HepG2 (cell line): ENCODE data around the gene ORM1. TPM values are rescaled to one million over a fixed set of nuclear protein-coding genes. Genes with fewer than 3 reads are reported as not detected.

ENCODE experiments used
- ATAC-seq: fragments of 200-7000 bp; cut with Tn5 transposase; 3 replicates; pipeline ENCODE4 v1.9.1; 2020; ENCODE audit warnings: mild to moderate bottlenecking, moderate library complexity
- BruUV-seq: library from RNA; stranded (reverse); fragments of 400-500 nt; replicated peaks from 2 replicates; lab custom pipeline; 2021; lab: Mats Ljungman, UMichigan
- CTCF ChIA-PET: fragments of 300-600 bp; formaldehyde crosslinking; extraction: SDS; loops from one replicate; lab custom pipeline; 2021; ENCODE audit warnings: low total read pairs, inconsistent platforms, low intra/inter-chr PET ratio; lab: Yijun Ruan, JAX
- POLR2A ChIA-PET: fragments of 350-600 bp; sonication (Branson Sonifier 250); formaldehyde crosslinking; loops from one replicate; lab custom pipeline; 2020; ENCODE audit warnings: antibody characterized with exemption, inconsistent platforms; lab: Yijun Ruan, JAX
- DNase-seq: peaks from one replicate; pipeline ENCODE4 v3.0.0-alpha.2; 2015; ENCODE audit warnings: low spot score
- FAIRE-seq: peaks from 3 replicates; lab custom pipeline; 2011; peaks lifted over from hg19 to GRCh38; lab: Jason Lieb, UNC
- H2AFZ ChIP-seq: one replicate; pipeline ENCODE4 v1.6.1; 2011; ENCODE audit warnings: low read length, inconsistent platforms
- H3K27ac ChIP-seq: fragments of 300-600 bp; 3 replicates; pipeline ENCODE4 v1.8.0; 2011; ENCODE audit warnings: mixed run types, mild to moderate bottlenecking, mixed read lengths, low read length, inconsistent platforms; ENCODE audit not compliant: insufficient read depth; ENCODE audit errors: extremely low read length
- H3K27me3 ChIP-seq, 2 experiments: fragments of 200-600 bp in 1 of 2; 2 replicates in 1 of 2; 3 replicates in 1 of 2; pipeline versions ENCODE4 v1.6.0 to v1.8.0; 2011; ENCODE audit warnings: low read length in 2 of 2, mild to moderate bottlenecking in 2 of 2, moderate library complexity in 2 of 2, inconsistent platforms in 1 of 2; ENCODE audit not compliant: insufficient read depth in 2 of 2, control insufficient read depth in 1 of 2
- H3K36me3 ChIP-seq, 2 experiments: fragments of 200-600 bp in 1 of 2; replicated peaks in 1 of 2; 2 replicates in 1 of 2; 3 replicates in 1 of 2; pipeline versions ENCODE4 v1.5.1 to v1.8.0; 2011; ENCODE audit warnings: low read length in 2 of 2, inconsistent platforms in 1 of 2; ENCODE audit not compliant: insufficient read depth in 2 of 2, control insufficient read depth in 1 of 2
- H3K4me1 ChIP-seq: 2 replicates; pipeline ENCODE4 v1.5.1; 2012; ENCODE audit warnings: low read length, inconsistent platforms; ENCODE audit not compliant: insufficient read depth
- H3K4me2 ChIP-seq: 2 replicates; pipeline ENCODE4 v1.6.0; 2011; ENCODE audit warnings: low read depth, low read length, inconsistent platforms
- H3K4me3 ChIP-seq, 3 experiments: fragments of 200-600 bp in 1 of 3; sonication (generic), shearing (Covaris generic) in 1 of 3; replicated peaks in 1 of 3; 2 replicates each; pipeline ENCODE4 v1.5.1; 2011 to 2016; ENCODE audit warnings: low read length in 3 of 3, inconsistent platforms in 2 of 3, low read depth in 2 of 3, mild to moderate bottlenecking in 2 of 3, control low read depth in 1 of 3, mixed read lengths in 1 of 3; ENCODE audit not compliant: insufficient read depth in 1 of 3
- H3K79me2 ChIP-seq: one replicate; pipeline ENCODE4 v1.6.1; 2011; ENCODE audit warnings: low read length, inconsistent platforms; ENCODE audit not compliant: insufficient read depth
- H3K9ac ChIP-seq: 2 replicates; pipeline ENCODE4 v1.6.0; 2011; ENCODE audit warnings: mild to moderate bottlenecking, low read depth, low read length, inconsistent platforms; ENCODE audit not compliant: insufficient read depth
- H3K9me3 ChIP-seq: 2 replicates; pipeline ENCODE4 v1.5.1; 2012; ENCODE audit warnings: mild to moderate bottlenecking, low read length
- H4K20me1 ChIP-seq: 2 replicates; pipeline ENCODE4 v1.6.0; 2011; ENCODE audit warnings: inconsistent platforms, mild to moderate bottlenecking, low read length, moderate library complexity; ENCODE audit not compliant: insufficient read depth
- ATAD3A ChIP-seq: sonication (generic); formaldehyde crosslinking; IDR thresholded peaks from 2 replicates; pipeline ENCODE4 v1.4.0; 2020; ENCODE audit warnings: missing genetic modification reagents
- ATRX ChIP-seq: sonication (generic); formaldehyde crosslinking; IDR thresholded peaks from 2 replicates; pipeline ENCODE4 v1.4.0; 2020; ENCODE audit warnings: missing genetic modification reagents, borderline replicate concordance
- CREBL2 ChIP-seq: sonication (generic); formaldehyde crosslinking; IDR thresholded peaks from 2 replicates; pipeline ENCODE4 v1.8.1; 2023; ENCODE audit warnings: missing genetic modification reagents, mild to moderate bottlenecking, borderline replicate concordance
- CSRNP2 ChIP-seq: sonication (generic); formaldehyde crosslinking; conservative IDR thresholded peaks from 2 replicates; pipeline ENCODE4 v1.8.0; 2022; ENCODE audit warnings: low read depth, missing genetic modification reagents
- DR1 ChIP-seq: sonication (generic); formaldehyde crosslinking; IDR thresholded peaks from 2 replicates; pipeline ENCODE4 v1.8.0; 2021; ENCODE audit warnings: mild to moderate bottlenecking, missing genetic modification reagents, inconsistent platforms
- EZH2 ChIP-seq: conservative IDR thresholded peaks from 2 replicates; pipeline ENCODE4 v1.6.1; 2012; ENCODE audit warnings: mild to moderate bottlenecking, low read depth, low read length, moderate library complexity
- FOXK1 ChIP-seq: sonication (generic); formaldehyde crosslinking; IDR thresholded peaks from 2 replicates; pipeline ENCODE4 v1.4.0; 2020; ENCODE audit warnings: low read depth, missing genetic modification reagents, borderline replicate concordance
- GFI1 ChIP-seq: sonication (generic); formaldehyde crosslinking; IDR thresholded peaks from 2 replicates; pipeline ENCODE4 v1.5.0; 2020; ENCODE audit warnings: missing genetic modification reagents, mild to moderate bottlenecking, borderline replicate concordance
- HOXA7 ChIP-seq: sonication (generic); formaldehyde crosslinking; IDR thresholded peaks from 2 replicates; pipeline ENCODE4 v1.8.1; 2022; ENCODE audit warnings: mild to moderate bottlenecking, missing genetic modification reagents, moderate library complexity
- MLLT10 ChIP-seq: sonication (generic); formaldehyde crosslinking; IDR thresholded peaks from 2 replicates; pipeline ENCODE4 v1.4.0; 2020; ENCODE audit warnings: missing genetic modification reagents
- NFE2L2 ChIP-seq: fragments of 150-350 bp; IDR thresholded peaks from 2 replicates; pipeline ENCODE4 v1.6.1; 2014; ENCODE audit warnings: low read length
- PHF5A ChIP-seq: IDR thresholded peaks from one replicate; pipeline ENCODE4 v1.6.1; 2018; ENCODE audit warnings: low read depth, missing genetic modification reagents; ENCODE audit not compliant: unreplicated experiment
- POLR2AphosphoS2 ChIP-seq: IDR thresholded peaks from 2 replicates; pipeline ENCODE4 v1.6.1; 2011; ENCODE audit warnings: low read depth, low read length, improper control_type of control experiment
- SCMH1 ChIP-seq: sonication (generic); formaldehyde crosslinking; IDR thresholded peaks from 2 replicates; pipeline ENCODE4 v1.9.0; 2021; ENCODE audit warnings: missing genetic modification reagents, mild to moderate bottlenecking, borderline replicate concordance
- ZFP90 ChIP-seq: sonication (generic); formaldehyde crosslinking; IDR thresholded peaks from 2 replicates; pipeline ENCODE4 v1.8.0; 2022; ENCODE audit warnings: missing genetic modification reagents, mild to moderate bottlenecking, inconsistent platforms, borderline replicate concordance
- ZNF362 ChIP-seq: sonication (generic); formaldehyde crosslinking; IDR thresholded peaks from 2 replicates; pipeline ENCODE4 v1.4.0; 2020; ENCODE audit warnings: missing genetic modification reagents, mild to moderate bottlenecking, borderline replicate concordance
- ZNF530 ChIP-seq: sonication (generic); formaldehyde crosslinking; IDR thresholded peaks from 2 replicates; pipeline ENCODE4 v1.5.0; 2020; ENCODE audit warnings: low read depth, mild to moderate bottlenecking, missing genetic modification reagents
- ZNF891 ChIP-seq: sonication (generic); formaldehyde crosslinking; IDR thresholded peaks from 2 replicates; pipeline ENCODE4 v1.5.0; 2020; ENCODE audit warnings: mild to moderate bottlenecking, missing genetic modification reagents
- WGBS: methylation state at CpG from one replicate; pipeline ENCODE4 v1.1.6; 2017; ENCODE audit warnings: low lambda C conversion rate; 5-methylcytosine and 5-hydroxymethylcytosine counted together
- in situ Hi-C: cut with HindIII; loops from 2 replicates; pipeline ENCODE4 v1.10.0; 2017; ENCODE audit warnings: low pct_unique_long_range_greater_than_20kb; ENCODE audit not compliant: extremely low pct_ligation_motif_present
- intact Hi-C: fragments of 100-400 bp; cut with micrococcal nuclease; formaldehyde crosslinking; loops from one replicate; pipeline ENCODE4 v1.10.0; 2022; ENCODE audit not compliant: unreplicated experiment
- polyA plus RNA-seq, 8 experiments: library from polyadenylated mRNA; depleted of rRNA in 3 of 8; stranded (reverse) in 7 of 8; unstranded in 1 of 8; fragments of >200 nt; fragmentation: Illumina TruSeq in 4 of 8; extraction: Trizol in 4 of 8; gene quantifications; 2 replicates each; pipeline versions ENCODE4 v1.2.1 to v1.2.3, GENCODE V29; 2011 to 2016; ENCODE audit warnings: low read depth in 4 of 8, missing spikeins in 1 of 8, mixed read lengths in 1 of 8; ENCODE audit not compliant: insufficient read depth in 1 of 8
- total RNA-seq, 5 experiments: library from RNA; depleted of rRNA; stranded (reverse); fragments of >200 nt; fragmentation: Illumina TruSeq; extraction: Trizol; gene quantifications; 2 replicates each; pipeline ENCODE4 v1.2.3, GENCODE V29; 2016; ENCODE audit warnings: low read depth in 1 of 5

Gene ORM1
- total and polyA plus RNA-seq, 2 of the 13 experiments (the other 11 are each of a cell fraction or from before 2014, with no cell fraction given): 699 to 1,180 TPM

- no peak for FAIRE-seq
- Histone ChIP-seq H2AFZ (no peak overlapping the region), H3K79me2 (no peaks in the 10 kb centered on the region), H3K4me1 (peaks cover 11% of the 10 kb centered on the region), H3K9ac (no peak overlapping the region), H3K36me3 (peaks cover 8 to 12% of the 10 kb centered on the region in 2 experiments), H4K20me1 (no peaks in the 10 kb centered on the region), H3K27me3 (no peaks in the 10 kb centered on the region), H3K4me2 (no peak overlapping the region), H3K27ac (no peak overlapping the region), H3K9me3 (no peaks in the 10 kb centered on the region), H3K4me3 (no peak overlapping the region)
- ATAC-seq: no peak; the same call in 2 of the 3 replicates
- no TSS peak for BruUV-seq
- ChIA-PET POLR2A (interaction anchor here (0.7 to 1.8 kb wide), 5 partner anchors 8 to 255 kb away, joined by 3 to 4 read pairs (median 4); partner anchors contain the start of gene ORM1), CTCF (no interaction called here)
- intact Hi-C loops: no loop called here
- WGBS: 85% methylated on average over 7 of the region's 7 CpGs
- TF ChIP-seq MLLT10 (CRISPR knock-in tag) (no peak), DR1 (no peak), ZNF530 (CRISPR knock-in tag) (no peak), FOXK1 (no peak), PHF5A (CRISPR knock-in tag) (no peak), GFI1 (CRISPR knock-in tag) (no peak), SCMH1 (no peak), ZNF362 (CRISPR knock-in tag) (no peak), POLR2AphosphoS2 (no peak), ATRX (CRISPR knock-in tag) (no peak), ZFP90 (CRISPR knock-in tag) (no peak), EZH2 (no peak), HOXA7 (no peak), ZNF891 (CRISPR knock-in tag) (no peak), CREBL2 (CRISPR knock-in tag) (no peak), NFE2L2 (no peak), CSRNP2 (CRISPR knock-in tag) (no peak), ATAD3A (CRISPR knock-in tag) (no peak)
- in situ Hi-C loops: no loop called here
- no peak for DNase-seq
Observed at GRCh38 chr9:114314256-114314867, 8.5 kb upstream of the ORM1 start.
